HG03108 (cell line): ENCODE results near the gene MCM3AP.

Experiments
- ATAC-seq: cut with Tn5 transposase; IDR thresholded peaks from one replicate; pipeline ENCODE4 v1.9.1; 2021; ENCODE audit warnings: moderate library complexity; ENCODE audit not compliant: unreplicated experiment

MCM3AP gene

GRCh38 chr21:46220275-46220810 lies 65.1 kb downstream of the MCM3AP start:
- no peak for ATAC-seq

GRCh38 chr21:46219591-46220239 lies 65.7 kb downstream of the MCM3AP start:
- ATAC-seq, result no peak

GRCh38 chr21:46218906-46219590 lies 66.4 kb downstream of the MCM3AP start:
- no peak for ATAC-seq

- ATAC-seq, result no peak
Measured at GRCh38 chr21:46217511-46218196, 67.8 kb downstream of the MCM3AP start.

GRCh38 chr21:46216132-46216747 lies 69.2 kb downstream of the MCM3AP start:
- ATAC-seq, result no peak

- ATAC-seq, result no peak
Measured at GRCh38 chr21:46215436-46216131, 69.8 kb downstream of the MCM3AP start.

- no peak for ATAC-seq
Measured at GRCh38 chr21:46214478-46215340, 70.7 kb downstream of the MCM3AP start.

GRCh38 chr21:46213620-46214286 lies 71.7 kb downstream of the MCM3AP start:
- no peak for ATAC-seq

- ATAC-seq, result no peak
Measured at GRCh38 chr21:46212721-46213484, 72.5 kb downstream of the MCM3AP start.

- ATAC-seq, result no peak
Measured at GRCh38 chr21:46211786-46212720, 73.4 kb downstream of the MCM3AP start.

- no peak for ATAC-seq
Measured at GRCh38 chr21:46211376-46211775, 74.0 kb downstream of the MCM3AP start.

- no peak for ATAC-seq
Measured at GRCh38 chr21:46210378-46211136, 74.9 kb downstream of the MCM3AP start.

GRCh38 chr21:46208761-46209721 lies 76.4 kb downstream of the MCM3AP start:
- no peak for ATAC-seq

GRCh38 chr21:46207920-46208591 lies 77.4 kb downstream of the MCM3AP start:
- ATAC-seq, result no peak
